ENCODE data around the gene SHD.

Gene SHD

GRCh38 chr19:4298810-4299550 is 19.9 kb downstream of the SHD start:
- no peak for DNase-seq (ENCODE audit: low read depth)

DNA sequence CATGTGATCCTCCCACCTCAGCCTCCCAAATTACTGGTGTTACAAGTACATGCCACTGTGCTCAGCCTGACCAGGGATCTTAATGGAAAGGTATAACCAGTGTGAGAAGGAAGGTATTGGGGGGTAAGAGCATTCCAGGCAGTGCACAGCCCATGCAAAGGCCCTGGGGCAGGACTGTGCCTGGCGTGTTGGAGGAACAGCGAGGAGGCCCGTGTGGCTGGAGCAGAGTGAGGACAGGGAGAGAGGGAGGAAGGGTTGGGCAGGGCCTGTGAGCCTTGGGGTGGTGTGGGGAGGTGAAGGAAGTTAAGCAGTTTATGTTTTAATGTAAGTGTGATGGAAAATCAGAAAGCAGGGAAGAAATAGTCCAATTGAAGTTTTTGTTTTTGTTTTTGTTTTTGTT is 21.5 kb downstream of the SHD start:
- DNase-seq (ENCODE audit: low read depth), result no peak

DNA sequence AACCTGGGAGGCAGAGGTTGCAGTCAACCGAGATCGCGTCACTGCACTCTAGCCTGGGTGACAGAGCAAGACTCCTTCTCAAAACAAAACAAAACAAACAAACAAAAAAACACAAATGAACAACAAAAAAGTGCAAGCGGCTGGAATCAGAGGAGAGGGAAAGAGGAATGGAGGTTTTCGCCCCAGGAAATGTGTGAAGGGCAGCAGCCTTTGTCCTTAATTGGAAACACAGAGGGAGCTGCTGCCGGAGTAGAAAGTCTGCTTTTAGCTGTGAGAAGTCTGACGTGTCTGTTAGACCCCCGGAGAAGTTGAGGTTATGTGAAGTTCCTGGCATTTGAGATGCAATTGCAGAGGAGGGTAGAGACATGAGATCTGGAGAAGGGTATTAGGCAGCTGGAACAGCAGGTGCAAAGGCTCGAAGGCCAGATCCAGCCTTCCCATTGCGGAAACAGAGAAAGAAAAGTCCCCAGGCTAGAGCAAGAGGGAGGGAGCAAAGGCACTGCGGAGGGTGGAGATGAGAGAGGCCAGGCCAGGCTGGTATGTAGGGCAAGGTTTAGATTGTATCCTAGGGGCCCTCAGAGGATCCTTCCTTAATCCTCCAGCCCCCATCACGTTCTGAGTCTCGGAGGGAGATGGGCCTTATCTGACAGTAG is 22.6 kb downstream of the SHD start:
- DNase-seq (ENCODE audit: low read depth), result no peak

DNA sequence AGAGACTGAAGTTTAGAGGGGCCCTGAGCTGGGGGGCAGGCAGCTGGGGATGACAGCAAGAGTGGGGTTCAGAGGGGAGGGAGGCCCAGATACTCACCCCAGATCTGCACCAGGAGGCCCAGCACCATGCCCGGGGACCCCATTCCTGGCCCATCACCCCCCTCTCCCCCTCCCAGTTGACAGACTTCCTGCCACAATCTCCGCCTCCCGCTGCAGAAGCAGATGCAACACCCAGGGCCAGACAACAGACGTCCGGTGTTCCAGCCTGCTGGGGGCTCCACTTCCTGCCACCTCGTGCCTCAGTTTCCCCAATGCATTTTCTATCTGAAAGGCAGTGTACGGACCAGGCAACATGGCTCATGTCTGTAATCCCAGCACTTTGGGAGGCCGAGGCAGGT is 23.2 kb downstream of the SHD start, which contains the start of gene TMIGD2:
TMIGD2 (minus strand) TSS at position 147 of the 398 bp plus-strand sequence; CDS start at position 143, 4 bp downstream.
- DNase-seq (ENCODE audit: low read depth), result no peak

- no peak for DNase-seq (ENCODE audit: low read depth)
These were observed 24.9 kb downstream of the SHD start for GRCh38 chr19:4303819-4304537.

GRCh38 chr19:4304538-4305256 is 25.6 kb downstream of the SHD start, which contains the start of gene FSD1:
Gene FSD1 (plus strand): TSS chr19:4304598. CDS start chr19:4304747, 149 bp downstream.
- DNase-seq (ENCODE audit: low read depth), result peak; percentile 20

DNA sequence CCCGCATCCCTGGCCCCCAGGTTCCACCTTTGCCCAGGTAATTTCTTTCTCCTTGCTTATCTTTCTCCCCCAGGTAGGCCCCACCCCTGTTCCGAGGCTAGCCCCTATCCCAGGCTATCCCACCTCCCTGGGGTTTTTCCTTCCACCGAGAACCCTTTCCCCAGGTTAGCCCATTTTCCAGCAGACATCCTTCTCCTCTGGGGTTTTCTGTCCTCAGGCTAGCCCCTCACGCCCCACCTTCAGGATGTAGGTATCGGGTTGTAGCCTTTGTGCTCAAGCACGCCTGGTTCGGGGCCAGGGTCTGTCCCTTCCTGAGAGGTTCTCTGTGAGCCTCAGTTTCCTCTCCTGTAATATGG is 26.2 kb downstream of the SHD start:
- no peak for DNase-seq (ENCODE audit: low read depth)

GRCh38 chr19:4305659-4306058 is 26.6 kb downstream of the SHD start:
- DNase-seq (ENCODE audit: low read depth), result no peak

DNA sequence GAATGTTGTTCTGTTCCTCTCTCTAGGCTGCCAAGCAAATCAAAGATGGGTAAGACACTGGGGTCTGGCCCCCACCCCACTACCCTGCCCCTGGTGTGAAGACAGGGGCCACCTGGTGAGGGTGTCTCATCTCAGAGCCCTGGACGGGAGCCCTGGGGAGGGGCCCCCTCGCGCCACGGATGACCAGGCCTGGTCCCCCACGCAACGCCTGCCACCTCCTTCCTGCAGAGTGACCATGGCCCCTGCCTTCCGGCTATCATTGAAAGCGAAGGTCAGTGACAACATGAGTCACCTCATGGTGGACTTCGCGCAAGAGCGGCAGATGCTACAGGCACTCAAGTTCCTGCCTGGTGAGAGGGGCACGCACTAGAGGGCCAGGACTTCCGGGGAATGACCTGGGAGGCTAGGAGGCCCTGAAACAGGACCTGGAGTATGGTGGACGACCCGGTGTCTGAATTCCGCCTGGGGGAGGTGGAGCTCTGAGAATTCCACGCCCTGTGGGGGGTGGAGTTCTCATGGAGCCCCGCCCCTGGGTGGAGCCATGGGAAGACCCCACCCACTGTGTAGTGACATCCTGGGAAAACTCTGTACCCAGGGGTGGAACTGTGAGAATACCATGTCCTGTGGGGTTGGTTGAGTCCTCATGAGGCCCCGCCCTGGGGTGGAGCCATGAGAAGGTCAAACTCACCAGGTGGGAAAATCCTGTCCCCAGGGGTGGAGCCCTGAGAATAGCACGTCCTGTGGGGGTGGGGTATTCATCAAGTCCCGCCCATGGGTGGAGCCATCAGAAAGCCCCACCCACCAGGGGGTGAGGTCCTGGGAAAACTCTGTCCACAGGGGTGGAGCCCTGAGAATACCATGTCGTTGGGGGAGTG is 31.4 kb downstream of the SHD start:
- DNase-seq (ENCODE audit: low read depth), result no peak

- DNase-seq (ENCODE audit: low read depth), result no peak
These were observed 34.9 kb downstream of the SHD start for GRCh38 chr19:4313847-4314490.

DNA sequence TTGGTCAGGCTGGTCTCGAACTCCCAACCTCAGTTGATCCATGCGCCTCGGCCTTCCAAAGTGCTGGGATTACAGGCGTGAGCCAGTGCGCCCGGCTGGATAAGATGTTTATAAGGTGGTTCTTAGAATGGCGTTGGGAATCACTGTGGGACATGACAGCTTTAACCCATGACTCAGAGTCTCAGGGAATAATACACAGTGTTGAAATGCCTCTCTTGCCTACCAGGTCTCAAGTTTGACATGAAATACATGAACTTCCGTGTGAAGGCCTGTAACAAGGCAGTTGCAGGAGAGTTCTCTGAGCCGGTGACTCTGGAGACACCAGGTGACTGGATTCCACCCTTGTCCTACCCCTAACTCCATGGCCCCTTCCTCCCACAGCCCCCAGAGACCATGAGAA is 37.9 kb downstream of the SHD start:
- DNase-seq (ENCODE audit: low read depth), result no peak

GRCh38 chr19:4318460-4318859 is 39.4 kb downstream of the SHD start:
- no peak for DNase-seq (ENCODE audit: low read depth)

DNA sequence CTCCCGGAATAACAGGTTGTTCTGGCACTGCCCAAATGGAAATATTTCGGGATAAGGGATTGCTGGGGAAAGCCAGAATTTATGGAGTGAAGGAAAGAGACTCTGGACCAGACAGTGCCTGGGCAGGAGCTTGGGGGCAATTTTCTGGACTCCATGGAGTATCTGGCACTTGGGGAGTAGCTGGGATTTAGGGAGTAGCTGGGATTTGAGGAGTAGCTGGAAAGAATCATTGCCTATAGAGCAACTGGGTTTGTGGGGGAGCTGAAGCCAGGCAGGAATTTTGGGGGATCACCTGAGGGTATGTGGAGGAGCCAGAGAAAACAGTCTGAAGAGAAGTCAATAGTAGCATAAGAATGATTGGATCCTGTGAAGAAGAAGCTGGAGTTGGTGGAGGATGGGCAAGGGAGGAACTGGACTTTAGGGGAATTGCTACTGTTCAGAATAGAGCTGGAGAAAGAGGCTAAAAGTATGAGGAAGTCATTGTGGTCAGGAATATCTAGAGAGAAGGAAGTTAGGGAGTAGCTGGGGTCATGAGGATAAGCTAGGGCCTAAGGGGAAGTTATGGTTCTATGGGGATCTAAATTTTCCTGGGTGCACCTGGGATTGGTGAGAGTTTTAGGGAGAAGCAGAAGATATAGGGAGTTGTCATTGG is 40.1 kb downstream of the SHD start:
- no peak for DNase-seq (ENCODE audit: low read depth)

- no peak for DNase-seq (ENCODE audit: low read depth)
These were observed 41.4 kb downstream of the SHD start for GRCh38 chr19:4320419-4320818.

GRCh38 chr19:4322942-4323665 is 44.0 kb downstream of the SHD start:
- DNase-seq (ENCODE audit: low read depth), result no peak

GRCh38 chr19:4323692-4324091 is 44.6 kb downstream of the SHD start:
- no peak for DNase-seq (ENCODE audit: low read depth)

- DNase-seq (ENCODE audit: low read depth), result no peak
These were observed 45.2 kb downstream of the SHD start for GRCh38 chr19:4324228-4324627.

DNA sequence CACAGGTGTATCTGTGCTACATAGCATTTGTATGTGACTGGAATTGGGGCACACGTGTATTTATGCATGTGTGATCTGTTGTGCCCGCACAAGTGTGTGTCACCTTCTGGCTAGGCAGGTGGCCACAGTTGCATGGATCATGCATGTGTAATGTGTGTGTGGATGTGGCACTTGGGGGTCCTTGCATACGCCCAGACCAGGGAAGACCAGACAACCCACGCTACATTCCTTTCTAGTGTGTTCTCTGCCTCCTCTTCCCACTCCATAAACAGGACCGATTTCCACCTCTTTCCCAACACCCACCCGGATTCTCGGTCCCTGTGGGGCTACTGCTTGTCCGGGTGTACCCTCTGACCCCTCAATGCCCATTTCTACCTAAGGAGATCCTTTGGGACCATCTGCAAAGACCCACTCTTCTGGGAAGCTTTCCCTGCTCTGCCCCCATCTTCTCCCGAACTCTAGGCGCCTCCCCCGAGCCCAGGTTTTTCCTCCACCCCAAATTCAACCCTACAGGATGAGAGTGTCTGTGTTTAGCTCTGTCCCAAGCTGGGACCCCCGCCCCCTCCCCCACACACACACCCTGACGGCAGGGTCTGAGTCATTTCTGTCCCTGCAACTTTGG is 47.3 kb downstream of the SHD start:
- DNase-seq (ENCODE audit: low read depth), result no peak

GRCh38 chr19:4326837-4327251 is 47.8 kb downstream of the SHD start:
- DNase-seq (ENCODE audit: low read depth), result no peak
